ENCODE data around the gene COL4A6.
"Not testable (repeated sequence)": the region's sequence is repeated elsewhere in the genome, so short reads cannot be mapped to it uniquely, and the experiment has no call there.

Gene COL4A6

DNA sequence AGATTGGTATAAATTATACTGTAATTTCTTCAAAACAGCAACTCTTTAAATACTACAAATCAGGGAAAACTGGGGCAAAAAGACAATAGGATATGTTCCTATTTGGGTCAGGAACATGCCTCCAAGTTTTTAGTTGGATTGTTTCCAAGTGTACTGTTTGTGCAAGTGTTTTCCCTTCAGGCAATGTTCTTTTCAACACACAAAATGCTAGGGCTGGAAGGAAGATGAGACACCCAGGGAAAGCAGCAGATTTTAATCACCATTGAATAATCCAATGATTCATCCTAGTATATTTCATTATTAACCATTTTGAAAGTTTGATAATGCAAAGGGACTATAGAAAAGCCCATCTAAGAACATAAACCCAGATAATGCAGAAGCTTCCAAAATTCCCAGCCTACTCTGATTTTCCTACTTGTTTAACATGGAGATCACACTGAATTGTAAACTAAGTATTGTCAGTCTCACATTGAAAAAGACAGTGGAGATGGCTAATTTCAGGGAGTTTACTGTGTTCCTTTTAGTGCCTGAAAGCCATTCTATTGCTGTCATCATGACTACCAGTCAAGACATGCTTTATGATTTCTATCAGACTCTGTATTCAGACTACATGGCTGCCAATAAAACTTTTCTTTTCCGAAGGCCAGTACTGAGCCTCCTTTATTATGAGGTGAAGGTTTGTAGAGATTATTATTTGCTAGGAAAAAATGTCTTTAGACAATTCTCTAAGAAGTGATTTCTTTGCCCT, 38.6 kb downstream of the COL4A6 start:
- no peak for DNase-seq (ENCODE audit: low read depth in 2 of 2)

DNA sequence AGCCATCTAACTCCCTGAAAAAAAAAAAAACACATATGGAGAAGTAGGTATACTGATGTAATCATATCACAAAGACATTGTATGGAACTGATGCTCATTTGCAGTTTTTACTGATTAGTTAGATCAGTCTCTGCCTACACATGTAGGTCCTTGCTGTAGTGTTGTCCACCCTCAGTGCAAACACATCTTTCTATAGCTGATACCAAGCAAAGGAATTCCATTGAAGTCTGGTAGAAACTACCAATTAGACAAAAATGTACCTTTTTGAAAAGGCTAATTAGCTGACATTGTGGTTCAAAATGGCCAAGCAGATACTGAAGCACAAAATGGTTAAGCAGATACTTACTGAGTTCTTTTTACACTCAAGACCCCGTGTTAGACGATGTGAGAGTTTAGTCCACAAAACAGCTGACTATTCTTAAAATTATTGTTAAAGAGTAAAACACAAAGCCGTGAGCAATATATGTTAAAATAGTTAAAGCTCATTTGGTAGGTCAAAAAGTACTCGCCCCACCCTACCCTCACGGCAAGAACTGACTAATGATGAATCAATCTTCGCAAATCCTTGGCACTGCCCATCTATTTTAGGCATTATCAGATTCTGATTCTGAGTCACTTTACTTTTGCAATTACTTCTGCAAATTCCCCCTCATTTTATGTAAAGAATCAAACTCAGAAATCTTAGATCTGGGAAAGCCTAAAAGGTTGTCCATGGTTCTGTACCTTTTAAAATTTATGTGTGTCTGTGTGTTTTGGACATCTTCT, 40.4 kb downstream of the COL4A6 start:
- no peak for DNase-seq (ENCODE audit: low read depth in 2 of 2)

DNA sequence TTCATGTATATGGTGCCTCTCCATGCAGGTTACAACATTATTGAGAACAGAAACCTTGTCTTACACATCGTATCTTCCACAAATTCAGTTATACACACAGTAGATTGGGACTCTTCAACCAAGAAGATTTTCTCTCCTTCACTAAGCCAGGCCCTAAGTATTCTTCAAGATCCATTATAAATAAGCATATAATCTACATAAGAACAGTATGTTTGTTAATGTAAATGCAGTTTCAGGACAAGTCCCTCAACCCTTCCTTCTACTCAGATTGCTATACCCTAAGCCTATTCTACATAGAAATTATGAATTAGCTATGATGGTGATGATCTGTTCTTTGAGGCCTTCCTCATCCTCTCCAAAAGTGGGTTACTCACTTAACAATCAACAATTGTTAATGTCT, 41.2 kb downstream of the COL4A6 start:
- no peak for DNase-seq (ENCODE audit: low read depth in 2 of 2)

DNA sequence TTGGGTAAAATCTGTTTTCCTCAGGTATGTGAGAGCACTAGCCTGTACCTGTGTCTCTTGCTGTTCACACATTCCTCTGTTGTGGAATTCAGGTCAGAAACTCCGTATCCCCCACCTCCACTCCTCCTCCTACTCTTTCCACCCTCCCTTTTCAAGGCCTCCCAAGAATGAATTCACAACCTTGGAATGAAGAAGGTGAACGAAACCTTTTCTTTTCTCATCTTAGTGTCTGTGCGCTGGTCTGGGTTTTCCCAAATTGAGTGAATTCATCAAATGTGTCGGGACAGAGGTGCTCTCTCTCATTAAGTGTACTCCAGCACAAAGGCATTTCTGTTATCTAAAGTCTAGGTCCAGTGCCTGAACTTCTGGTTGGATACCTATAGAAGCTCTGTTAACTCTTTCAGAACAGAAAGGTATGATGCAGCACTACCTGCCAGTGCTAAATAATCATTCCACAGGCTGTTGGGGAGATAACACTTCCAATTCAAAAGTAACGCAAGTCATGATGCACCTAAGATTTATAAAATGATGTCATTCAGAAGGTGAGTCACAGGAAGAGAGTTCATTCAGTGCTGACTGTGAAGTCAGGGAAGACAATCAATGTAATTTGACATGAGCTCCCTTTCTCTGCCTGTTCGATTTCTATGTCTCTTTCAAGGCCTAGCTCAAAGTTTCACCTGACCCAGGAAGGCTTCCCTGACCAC, 41.9 kb downstream of the COL4A6 start:
- no peak for DNase-seq (ENCODE audit: low read depth in 2 of 2)

DNA sequence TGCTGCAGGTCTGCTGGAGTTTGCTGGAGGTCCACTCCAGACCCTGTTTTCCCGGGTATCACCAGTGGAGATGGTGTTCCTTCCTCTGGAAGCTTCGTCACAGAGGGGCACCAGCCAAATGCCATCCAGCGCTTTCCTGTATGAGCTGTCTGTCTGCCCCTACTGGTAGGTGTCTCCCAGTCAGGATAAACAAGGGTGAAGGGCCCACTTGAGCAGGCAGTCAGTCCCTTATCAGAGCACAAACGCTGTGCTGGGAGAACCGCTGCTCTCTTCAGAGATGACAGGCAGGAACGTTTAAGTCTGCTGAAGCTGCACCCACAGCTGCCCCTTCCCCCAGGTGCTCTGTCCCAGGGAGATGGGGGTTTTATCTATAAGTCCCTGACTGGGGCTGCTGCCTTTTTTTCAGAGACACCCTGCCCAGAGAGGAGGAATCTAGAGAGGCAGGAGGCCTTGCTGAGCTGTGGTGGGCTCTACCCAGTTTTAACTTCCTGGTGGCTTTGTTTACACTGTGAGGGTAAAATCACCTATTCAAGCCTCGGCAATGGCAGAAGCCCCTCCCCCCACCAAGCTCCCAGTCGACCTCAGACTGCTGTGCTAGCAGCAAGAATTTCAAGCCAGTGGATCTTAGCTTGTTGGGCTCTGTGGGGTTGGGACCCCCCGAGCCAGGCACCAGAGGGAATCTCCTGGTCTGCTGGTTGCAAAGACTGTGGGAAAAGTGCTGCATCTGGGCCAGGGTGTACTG, 47.1 kb downstream of the COL4A6 start:
- DNase-seq (ENCODE audit: low read depth in 2 of 2): not testable (repeated sequence)

DNA sequence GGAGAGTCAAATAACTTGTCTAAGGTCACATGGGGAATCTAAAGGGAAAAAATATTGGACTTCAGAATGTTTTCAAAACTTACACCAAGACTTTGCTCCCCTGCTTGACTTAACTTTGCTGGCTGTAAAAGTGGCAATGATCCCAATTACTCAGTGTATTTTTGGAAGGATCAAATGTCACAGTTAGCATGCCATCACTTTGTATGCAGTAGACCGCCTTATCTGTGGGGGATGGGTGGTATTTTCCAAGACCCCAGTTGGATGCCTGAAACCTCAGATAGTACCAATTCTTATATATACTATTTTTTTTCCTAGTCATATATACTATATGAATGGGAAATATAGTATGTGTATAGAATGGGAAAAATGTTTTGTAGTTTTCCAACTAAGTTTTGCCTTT, 53.4 kb downstream of the COL4A6 start:
- DNase-seq (ENCODE audit: low read depth in 2 of 2): no peak

DNA sequence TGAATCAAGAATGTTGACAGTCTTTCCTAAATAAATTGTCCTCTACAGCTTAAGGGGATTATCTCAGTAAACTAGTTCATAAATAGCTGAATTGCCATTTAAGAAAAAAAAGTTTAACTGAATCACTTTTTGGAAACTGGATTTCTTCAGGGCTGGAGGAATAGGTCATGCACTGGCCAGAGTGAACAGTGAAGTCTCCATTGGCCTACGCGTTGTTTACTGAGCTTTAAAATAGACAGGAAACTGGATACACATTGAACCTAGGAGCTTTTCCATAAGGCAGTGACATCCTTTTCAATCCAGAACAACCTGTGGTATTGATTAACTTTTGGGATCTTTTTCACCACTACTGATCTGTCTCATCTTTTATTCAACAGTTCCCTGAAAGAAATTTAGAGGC, 58.0 kb downstream of the COL4A6 start:
- no peak for DNase-seq (ENCODE audit: low read depth in 2 of 2)

DNA sequence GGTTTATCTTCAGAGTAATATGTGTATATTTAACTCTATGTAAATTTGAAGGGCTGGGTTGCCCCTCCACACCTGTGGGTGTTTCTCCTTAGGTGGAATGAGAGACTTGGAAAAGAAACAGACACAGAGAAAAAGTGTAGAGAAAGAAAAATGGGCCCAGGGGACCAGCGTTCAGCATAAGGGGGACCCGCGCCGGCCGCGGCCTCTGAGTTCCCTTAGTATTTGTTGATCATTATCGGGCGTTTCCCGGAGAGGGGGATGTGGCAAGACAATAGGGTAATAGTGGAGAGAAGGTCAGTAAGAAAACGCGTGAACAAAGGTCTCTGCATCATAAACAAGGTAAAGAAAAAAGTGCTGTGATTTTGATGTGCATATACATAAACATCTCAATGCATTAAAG, 61.4 kb downstream of the COL4A6 start:
- DNase-seq (ENCODE audit: low read depth in 2 of 2): not testable (repeated sequence)

DNA sequence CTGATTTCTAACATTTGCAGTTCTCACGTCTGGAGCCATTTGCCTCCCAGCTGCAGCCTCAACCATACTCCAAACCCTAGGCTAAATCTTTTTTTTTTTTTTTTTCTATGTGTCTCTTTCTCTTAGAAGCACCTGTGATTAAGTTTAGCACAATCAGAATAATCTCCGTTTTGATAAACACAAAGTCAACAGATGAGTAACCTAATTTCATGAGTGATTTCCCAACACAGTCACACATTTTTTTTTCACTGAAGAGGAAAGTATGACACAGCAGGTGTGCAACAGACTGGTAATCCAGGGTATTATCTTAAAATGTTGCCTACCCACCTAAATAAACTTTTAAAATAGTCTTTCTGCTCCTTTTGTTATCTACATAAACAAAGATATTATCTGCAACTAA, 62.6 kb downstream of the COL4A6 start:
- not testable (repeated sequence) for DNase-seq (ENCODE audit: low read depth in 2 of 2)

DNA sequence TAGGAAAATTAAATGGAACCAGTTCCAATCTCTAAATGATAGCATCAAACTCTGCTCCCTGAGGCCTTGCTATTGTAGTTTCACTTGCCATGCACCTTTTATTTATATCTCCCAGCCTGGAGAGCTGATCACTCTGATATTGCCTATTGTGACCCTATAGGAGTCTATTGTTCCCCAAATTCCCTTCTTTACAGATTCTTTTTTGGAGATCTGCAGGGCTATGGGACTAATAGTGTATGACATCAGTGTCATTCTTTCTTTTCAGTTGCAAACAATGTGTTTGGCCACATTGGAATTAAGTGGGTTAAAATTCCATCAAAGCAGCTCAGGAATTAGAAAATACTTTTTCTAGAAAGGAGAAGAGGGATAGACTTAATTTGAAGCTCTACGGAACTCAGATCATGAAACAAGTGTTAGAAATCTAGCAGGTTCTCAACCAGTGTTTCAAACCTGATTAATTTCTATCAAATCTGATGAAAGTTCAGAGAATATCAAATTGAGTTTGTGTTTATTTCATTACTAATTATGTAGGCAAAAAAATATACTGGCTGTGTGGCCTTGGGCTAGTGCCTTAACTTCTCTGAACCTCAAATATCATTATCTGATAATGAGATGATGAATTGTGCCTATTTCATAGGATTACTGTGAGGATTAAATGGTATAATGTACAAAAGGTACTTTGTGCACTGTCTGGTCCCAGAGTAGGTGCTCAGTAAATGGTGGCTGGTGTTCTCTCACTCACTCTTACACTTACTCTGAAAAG, 71.4 kb downstream of the COL4A6 start:
- DNase-seq (ENCODE audit: low read depth in 2 of 2): no peak

DNA sequence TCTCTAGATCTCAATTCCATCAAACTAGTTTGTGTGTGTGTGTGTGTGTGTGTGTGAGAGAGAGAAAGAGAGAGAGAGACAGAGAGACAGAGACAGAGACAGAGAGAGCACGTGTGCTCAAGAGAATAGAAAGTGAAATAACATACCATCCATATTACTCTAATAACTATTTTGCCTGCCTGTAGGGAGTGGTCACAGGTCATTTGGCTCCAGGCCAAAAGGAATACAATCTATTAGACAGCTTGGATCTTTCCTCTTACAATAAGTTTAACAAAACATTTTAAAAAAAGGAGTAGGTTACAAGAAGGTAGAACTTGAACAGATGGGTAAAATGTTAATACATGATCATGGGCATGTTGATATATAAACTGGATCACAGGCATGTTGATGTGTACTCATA, 76.2 kb downstream of the COL4A6 start:
- DNase-seq (ENCODE audit: low read depth in 2 of 2): no peak

DNA sequence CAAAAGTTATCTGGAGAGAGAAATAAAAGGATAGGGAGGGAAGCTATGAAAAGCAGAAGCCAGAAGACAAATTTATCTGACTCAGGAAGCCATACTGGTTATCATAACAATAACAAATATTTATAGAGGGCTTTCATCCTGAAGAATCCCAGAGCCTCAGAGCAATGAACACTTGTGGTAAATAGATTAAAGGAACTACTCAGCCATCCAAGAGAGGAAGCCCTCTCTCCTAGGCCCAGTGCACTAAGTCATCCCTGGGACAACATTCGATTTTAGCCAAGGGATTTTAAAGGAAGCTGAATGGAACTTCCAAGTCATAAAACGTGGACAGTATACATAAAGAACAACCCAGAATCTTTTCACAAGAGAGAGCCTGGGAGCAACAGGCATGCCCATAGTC, 76.9 kb downstream of the COL4A6 start:
- DNase-seq (ENCODE audit: low read depth in 2 of 2): no peak

DNA sequence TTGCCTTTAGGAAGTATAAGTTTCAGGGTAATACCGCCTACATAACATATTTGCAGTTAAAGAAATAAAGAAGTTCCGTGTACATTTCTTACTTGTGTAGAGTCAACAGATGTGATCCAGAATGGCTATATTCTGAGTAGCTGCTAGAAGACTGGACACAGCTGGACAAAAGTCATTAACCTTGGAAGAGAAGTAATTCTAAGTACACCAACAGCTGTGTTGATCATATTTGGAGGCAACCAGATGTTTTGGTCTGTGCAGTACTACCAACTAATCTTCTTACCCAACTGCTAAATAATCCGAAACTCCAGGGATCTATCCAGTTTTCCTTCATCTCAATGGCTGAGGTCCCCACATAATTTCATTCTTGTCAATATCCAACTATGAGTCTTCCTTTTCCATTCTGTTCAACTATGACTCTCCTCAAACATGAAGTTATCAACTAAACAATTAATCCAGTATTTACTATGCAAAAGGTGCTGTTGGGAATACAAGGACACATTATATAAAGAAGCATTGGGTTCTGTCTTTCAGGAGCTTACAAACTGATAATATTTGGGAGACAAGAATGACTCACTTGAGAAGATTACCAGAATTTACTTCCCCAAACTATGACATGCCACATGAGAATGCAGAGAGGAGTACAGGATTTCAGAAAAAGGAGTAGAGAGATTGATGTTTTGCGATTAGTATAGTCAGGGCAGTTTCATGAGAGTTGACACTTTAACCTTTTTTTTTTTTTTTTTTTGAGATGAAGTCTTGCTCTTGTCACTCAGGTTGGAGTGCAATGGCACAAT, 78.2 kb downstream of the COL4A6 start:
- no peak for DNase-seq (ENCODE audit: low read depth in 2 of 2)

DNA sequence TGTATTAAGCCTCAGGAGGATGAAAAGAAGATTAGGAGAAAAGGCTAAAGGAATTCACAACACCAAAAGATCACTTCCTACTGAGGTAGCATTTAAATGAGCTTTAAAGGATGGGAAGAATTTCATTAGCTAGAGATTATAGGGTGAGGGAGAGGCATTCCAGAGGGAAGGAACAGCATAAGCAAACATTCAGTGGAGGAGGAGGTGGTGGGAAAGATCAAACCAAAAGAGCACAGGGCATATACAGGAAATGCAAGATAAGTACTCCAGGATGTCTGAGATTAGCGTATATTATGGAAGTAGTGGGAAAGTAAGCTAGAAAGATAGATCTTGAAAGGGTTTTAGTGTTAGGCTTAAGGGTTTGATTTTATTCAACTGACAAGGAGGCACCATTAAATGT, 84.8 kb downstream of the COL4A6 start:
- no peak for DNase-seq (ENCODE audit: low read depth in 2 of 2)

DNA sequence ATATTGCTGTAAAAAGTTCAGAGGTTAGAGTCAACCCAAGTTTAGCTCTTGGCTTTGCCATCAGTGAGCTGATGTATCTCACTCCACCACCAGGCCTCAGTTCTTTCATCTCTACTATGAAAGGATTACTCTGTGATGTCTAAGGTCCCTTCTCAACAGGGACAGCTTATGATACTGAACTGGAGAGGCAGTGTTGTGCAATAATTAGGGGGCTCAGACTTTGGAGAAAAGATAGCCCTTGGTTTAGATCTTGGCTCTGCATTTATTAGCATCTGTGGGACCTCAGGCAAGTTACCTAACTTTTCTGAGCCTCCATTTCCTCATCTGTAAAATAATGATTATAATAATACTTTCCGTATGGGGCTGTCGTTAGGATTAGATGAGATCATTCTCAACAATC, 89.0 kb downstream of the COL4A6 start:
- no peak for DNase-seq (ENCODE audit: low read depth in 2 of 2)

DNA sequence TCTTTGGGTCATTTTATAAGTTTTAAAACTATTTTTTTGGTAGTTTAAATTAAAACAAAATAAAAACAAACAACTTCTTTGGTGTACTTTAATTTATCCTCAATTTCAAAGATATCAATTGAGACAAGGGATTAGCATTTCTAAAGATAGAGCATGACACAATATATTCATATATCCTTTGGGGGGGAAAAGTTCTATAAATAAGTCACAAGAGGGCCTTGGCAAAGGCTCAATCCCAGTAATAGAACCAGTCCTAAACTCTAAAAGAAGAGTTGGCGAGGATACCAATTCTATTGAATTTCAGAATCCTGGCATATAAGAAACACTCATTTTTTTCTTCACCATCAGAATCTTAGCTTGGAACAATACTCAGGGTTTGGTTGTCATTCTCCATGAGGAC, 89.7 kb downstream of the COL4A6 start:
- no peak for DNase-seq (ENCODE audit: low read depth in 2 of 2)

DNA sequence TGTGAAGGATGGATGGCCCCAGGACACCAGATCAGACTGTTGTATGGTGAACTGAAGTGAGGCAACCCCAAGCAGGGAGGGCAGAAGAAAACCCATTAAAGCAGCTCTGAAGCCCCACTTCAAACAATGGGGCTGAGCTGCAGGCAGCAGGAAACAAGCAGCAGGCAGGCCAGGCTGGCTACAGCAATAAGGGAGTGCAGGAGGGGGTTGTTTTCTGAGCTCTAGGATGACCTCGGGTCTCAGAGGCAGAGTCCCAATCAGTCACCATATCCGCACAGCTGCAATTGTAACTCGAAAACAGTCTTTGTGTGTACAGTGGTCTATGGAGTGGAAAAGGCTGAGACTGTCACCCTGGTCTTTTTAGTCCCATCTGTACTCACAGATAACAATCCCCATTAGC, 90.4 kb downstream of the COL4A6 start:
- no peak for DNase-seq (ENCODE audit: low read depth in 2 of 2)

DNA sequence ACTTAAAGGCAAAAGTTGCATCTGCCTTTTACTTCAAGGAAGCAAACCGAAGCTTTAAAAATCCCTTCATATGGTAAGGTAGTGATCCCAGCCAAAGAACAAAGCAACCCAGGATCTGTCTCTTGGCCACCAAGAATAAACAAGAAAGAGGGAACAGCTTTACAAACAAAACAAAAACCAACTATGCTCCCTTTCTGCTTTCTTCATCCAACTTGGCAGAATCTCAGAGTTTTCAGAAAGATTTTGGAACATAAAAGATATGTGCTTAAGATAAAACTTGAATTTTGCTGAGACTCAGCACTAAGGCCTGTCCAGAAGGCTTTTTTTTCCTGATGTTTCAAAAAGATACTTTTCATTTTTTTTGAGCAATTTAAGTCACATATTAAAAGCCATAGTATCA, 94.0 kb downstream of the COL4A6 start:
- no peak for DNase-seq (ENCODE audit: low read depth in 2 of 2)

DNA sequence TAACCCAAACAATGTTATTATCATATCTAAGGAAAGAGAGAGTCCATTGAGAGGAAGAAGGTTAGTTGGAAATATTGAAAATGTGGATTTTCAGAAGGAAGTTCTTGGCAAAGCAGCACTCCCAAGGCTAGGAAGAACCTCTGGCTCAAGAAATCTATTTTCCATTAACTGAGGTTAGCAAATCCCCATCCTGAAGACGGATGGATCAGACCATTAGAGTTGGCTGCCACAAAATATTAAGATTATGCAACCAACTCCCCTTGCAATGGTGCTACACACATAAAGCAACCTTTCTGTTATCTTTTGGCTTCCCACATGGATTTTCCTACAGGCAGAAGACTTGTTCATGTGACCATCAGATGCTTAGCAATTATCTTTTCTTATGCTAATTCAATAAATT, 96.3 kb downstream of the COL4A6 start:
- DNase-seq (ENCODE audit: low read depth in 2 of 2): no peak

DNA sequence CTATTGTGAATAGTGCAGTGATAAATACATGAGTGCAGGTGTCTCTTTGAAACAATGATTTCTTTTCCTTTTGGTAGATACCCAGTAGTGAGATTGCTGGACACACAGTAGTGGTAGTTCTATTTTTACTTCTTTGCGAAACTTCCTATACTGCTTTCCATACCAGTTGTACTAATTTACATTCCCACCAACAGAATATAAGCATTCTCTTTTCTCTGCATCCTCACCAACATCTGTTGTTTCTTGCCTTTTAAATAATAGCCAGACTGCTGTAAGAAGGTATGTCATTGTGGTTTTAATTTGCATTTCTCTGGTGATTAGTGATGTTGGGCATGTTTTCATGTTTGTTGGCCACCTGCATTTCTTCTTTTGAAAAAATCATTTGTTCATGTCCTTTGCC, 105.9 kb downstream of the COL4A6 start:
- DNase-seq (ENCODE audit: low read depth in 2 of 2): no peak

Data from fibroblast of skin of left biceps (primary cell).